GM15510 (cell line): Measurements from ENCODE around the gene RASL10B.

Source experiments
- POLR2A ChIP-seq: IDR thresholded peaks from 3 replicates; pipeline ENCODE4 v1.6.1; 2011; ENCODE audit warnings: borderline replicate concordance; ENCODE audit not compliant: insufficient read length; ENCODE audit errors: extremely low read depth

The RASL10B gene

DNA sequence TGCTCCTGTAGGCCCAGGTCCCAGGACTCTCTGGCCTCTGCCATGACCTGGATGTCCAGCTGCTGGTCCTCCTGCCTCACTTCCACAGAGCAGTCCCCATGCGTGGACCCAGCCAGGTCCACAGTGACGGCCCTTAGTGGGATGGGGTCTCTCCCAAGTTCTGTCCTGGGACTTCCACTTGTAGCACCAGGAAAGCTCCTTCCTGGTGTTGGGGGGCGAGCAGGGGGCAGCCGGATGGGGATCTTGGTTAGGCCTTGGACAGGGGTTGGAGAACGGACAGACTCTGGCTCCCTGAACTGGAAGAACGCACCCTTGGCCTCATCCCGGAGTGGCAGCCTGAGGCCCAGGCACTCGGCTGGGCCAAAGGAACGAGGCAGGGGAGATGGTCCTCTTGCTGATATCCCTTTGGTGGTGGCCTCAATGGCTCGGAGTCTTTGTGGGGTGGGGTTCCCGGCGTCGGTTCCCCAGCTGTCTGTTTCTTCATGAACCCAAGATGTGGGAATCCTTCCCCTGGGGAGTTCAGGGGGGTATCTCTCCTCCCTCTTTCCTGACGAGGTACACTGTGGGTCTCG is 14.4 kb downstream of the RASL10B start:
- TF ChIP-seq POLR2A, result no peak

GRCh38 chr17:35747540-35748017 is 16.1 kb downstream of the RASL10B start:
- no peak for TF ChIP-seq POLR2A

DNA sequence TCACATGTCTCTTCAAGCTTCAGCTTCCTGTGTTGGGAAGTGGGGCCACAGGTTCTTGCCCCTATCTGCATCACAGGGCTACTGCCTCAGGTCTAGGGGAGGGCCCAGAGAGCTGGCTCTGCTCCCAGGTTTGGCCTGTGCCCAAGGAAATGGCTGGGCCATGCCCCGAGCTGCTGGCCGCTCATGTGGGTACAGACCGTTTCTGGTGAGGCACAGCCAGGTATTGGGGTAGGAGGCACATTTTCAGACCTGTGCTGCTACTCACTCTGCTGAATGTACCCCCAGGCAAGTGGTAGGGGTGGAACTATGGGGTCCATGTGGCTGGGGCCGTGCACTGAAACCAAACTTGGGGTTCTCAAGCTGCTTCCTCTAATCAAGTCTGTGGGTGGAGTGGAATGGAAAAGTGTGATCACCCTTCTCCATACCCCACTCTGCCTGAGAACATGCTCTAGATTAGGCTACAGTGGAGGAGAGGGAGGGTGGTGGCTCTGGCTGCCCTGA is 17.0 kb downstream of the RASL10B start:
- no peak for TF ChIP-seq POLR2A

- TF ChIP-seq POLR2A, result no peak
Observed at GRCh38 chr17:35748979-35749378, 17.5 kb downstream of the RASL10B start.

GRCh38 chr17:35749560-35750412 is 18.3 kb downstream of the RASL10B start:
- TF ChIP-seq POLR2A, result no peak

DNA sequence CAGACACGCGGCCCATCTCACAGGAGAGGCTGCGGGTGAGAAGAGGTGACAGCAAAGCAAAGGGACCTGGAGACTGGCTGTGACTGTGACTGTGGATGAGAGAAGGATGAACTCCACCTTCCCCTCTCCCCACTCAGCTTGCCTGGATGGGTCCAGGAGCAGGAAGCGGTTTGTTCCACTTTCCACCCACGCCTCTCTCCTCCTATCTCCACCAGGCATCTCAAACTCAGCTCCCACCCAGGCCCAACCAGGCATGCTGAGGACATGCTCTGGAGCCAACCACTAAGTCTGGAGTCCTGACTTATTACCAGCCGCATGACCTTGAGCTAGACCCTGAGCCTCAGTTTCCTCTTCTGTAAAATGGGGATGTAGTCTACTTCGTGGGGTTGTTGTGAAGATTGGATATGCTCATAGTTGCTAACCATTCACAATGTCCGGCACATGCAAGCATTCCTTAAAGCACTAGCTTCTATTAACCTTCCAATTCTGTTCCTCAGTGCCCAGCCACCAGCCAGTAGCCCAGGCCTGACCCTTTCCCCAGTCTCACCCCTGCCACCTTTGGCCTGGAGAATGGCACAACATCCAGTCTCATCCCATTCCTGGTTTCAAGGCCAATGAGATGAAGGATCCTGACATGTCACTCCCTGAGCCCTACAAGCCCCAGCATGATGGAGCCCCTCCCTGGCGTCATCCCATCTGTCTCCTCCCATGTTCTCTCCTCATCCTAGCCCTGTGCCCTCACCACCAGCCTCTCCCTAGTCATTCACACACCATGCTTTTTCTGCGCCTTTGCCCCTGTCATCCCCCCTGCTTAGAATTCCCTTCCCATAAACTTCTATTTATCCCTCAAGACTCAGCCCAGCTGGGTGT is 19.3 kb downstream of the RASL10B start:
- no peak for TF ChIP-seq POLR2A

GRCh38 chr17:35752471-35752870 is 21.0 kb downstream of the RASL10B start:
- TF ChIP-seq POLR2A, result no peak

DNA sequence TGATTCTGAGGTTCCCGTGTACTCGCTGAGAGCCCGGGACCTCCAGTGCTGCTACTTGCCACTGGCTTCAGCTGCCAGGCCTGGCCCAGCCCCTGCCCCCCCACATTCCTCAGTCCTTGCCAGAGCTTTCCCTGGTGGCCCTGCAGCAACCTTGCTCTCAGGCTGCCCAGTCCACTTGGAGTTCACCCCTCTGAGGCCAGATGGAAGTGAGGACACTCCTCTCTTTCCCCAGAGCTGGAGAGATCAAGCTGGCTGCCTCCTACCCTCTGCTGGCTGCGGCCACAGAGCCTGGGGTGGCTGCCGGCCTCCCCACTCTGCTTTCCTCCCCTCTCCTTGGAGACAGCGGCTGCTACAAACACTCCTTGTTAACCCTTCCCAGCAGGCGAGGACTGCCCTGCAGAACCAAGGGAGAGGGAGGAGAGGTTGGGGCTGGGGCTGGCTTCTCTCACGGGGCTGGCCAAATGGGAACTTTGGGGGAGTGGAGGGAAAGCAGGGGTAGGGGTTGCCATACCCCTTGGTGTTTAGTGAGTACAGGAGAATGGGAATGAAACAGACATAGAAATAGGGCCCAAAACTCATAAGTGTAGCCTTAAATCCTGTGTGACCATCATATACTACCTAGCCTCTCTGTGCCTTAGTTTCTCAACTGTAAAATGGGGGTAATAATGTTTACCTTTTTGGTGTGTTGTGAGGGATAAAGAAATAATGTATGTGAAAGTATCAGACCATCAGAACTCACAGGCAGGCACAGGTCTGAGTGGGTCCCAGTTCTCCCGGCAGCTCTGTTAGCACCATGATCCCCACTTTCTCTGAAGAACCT is 21.7 kb downstream of the RASL10B start, which contains the start of gene GAS2L2:
GAS2L2 (minus strand) TSS at position 295 of the 820 bp plus-strand sequence. CDS start 389 bp downstream, outside the sequence.
- TF ChIP-seq POLR2A, result no peak

DNA sequence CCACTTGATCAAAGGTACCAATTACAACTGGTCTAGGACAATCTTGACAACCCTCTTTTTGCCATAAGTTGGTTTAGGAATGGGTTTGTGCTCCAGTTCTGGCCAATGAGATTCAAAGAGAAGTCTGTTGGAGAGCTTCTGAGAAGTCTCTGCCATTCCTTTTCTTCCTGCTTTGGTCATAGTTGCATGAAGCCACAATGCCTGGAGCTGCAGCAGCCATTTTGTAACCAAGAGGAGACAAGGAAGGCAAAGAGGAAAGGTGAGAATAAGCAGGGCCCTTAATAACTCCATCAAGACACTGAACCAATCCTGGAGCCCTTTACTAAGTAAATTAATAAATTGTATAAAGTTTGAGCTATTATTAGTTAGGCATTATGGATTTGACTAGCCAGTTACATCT is 25.8 kb downstream of the RASL10B start:
- no peak for TF ChIP-seq POLR2A

GRCh38 chr17:35760587-35760986 is 29.1 kb downstream of the RASL10B start, which contains the start of gene C17orf50:
Gene C17orf50, plus strand, starts transcription at chr17:35760887. Its CDS starts 55 bp downstream, at chr17:35760942.
- TF ChIP-seq POLR2A, result no peak

GRCh38 chr17:35761601-35762000 is 30.2 kb downstream of the RASL10B start:
- TF ChIP-seq POLR2A, result no peak

DNA sequence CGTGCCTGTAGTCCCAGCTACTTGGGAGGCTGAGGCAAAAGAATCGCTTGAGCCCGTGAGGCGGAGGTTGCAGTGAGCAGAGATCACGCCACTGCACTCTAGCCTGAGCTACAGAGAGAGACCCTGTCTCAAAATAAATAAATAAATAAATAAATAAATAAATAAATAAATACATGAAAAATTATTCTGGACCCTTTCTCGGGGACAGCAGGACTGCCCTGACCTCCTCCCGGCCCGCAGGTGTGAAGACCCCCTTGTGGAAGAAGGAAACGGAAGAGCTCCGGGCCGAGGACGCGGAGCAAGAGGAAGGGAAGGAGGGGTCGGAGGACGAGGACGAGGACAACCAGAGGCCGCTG is 32.3 kb downstream of the RASL10B start:
- TF ChIP-seq POLR2A, result no peak

DNA sequence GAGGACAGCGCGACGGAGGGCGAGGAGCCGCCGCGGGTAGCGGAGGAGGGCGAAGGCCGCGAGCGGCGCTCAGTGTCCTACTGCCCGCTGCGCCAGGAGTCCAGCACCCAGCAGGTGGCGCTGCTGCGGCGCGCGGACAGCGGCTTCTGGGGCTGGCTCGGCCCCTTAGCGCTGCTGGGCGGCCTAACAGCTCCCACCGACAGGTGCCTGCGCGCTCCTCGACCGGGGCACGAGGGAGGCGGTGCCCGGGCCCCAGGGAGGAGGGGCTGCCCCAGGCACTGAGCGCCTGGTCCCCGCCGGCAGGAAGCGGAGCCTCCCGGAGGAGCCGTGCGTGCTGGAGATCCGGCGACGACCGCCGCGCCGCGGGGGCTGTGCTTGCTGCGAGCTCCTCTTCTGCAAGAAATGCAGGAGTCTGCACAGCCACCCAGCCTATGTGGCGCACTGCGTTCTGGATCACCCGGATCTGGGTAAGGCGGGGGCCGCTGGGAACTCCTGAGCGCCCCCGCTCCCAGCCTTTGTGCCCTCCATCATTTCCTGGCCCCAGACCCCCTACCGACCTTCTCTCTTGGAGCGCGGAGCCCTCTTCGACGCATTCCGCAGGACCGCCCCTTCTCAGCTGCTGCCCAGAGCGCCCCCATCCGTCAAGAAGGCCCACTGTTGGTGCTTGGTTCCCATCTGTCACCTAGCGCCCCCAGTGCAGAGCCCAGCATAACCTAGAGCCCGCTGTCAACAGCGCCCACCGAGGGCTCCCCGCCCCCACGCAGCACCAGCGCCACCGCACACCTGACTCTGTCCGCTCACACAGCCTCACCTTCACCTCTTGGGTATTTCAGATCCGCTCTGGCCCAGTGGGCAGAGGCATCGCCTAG is 32.9 kb downstream of the RASL10B start:
- TF ChIP-seq POLR2A, result no peak
